Measurements from ENCODE around the gene VPS41.

Gene VPS41

DNA sequence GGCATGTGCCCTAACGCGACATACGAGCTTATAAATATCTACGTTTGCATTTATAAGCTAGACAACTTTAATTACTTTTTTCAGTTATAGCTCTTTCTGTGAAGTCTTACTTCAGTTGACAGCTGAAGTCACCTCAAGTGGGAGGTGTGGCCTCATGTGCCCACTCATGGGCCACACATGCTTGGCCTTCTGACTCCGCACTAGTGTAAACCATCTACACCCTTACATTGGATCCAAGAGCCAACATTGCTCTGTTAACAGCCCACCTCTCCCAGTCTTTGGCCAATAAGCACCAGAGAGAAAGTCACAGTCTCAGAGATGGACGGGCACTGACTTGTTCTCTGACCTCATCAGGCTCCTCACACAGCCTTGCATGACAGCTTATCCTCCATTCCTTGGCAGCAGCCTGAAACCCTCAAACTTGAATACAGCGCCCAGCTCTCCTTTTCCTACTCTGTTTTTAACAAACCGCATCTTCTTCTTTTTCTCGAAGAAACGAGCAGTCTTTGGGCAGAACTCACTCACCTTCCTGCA, 206.9 kb downstream of the VPS41 start:
- Histone ChIP-seq H3K36me3 (ENCODE audit: control insufficient read depth, insufficient read depth, low read length) (no peaks in the 10 kb centered on the region), H3K4me1 (ENCODE audit: control insufficient read depth, insufficient read depth, low read length, poor library complexity, severe bottlenecking) (peaks cover 8% of the 10 kb centered on the region), H3K9me3 (ENCODE audit: control insufficient read depth, low read length) (no peaks in the 10 kb centered on the region), H3K4me3 (ENCODE audit: extremely low read depth, insufficient read depth, low read length, poor library complexity, severe bottlenecking) (no peak overlapping the region), H3K27ac (ENCODE audit: low read depth, low read length, severe bottlenecking) (no peak overlapping the region)
- WGBS, 2 experiments (ENCODE audit: insufficient coverage in 2 of 2): 71 to 76% methylated on average over 9 of the region's 10 CpGs

DNA sequence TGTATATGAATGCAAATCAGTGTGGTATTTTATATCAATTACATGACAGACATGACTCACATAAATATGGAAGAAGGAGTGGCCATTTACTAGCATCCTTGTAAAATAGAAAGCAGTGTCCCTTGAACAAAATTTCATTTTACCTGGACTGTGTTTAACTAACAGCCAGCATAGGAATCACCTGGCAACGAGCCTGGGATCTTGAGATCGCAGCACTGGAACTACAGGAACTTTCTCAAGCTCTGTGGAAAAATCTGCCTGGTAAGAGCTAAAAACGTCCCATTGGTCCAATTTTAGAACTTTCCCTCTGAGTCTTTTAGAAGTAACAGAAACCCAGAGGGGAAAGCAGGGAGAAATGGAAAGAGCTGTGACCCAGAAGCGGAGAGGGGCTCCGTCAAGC, 208.9 kb downstream of the VPS41 start:
- no peaks in the 10 kb centered on the region for H3K9me3 ChIP-seq (ENCODE audit: control insufficient read depth, low read length)
- H3K36me3 ChIP-seq (ENCODE audit: control insufficient read depth, insufficient read depth, low read length): no peaks in the 10 kb centered on the region
- H3K4me3 ChIP-seq (ENCODE audit: extremely low read depth, insufficient read depth, low read length, poor library complexity, severe bottlenecking): no peak overlapping the region
- peaks cover 8% of the 10 kb centered on the region for H3K4me1 ChIP-seq (ENCODE audit: control insufficient read depth, insufficient read depth, low read length, poor library complexity, severe bottlenecking)
- H3K27ac ChIP-seq (ENCODE audit: low read depth, low read length, severe bottlenecking): no peak overlapping the region
- WGBS, 2 experiments (ENCODE audit: insufficient coverage in 2 of 2): 80 to 100% methylated on average over 2 to 3 of the region's 5 CpGs

DNA sequence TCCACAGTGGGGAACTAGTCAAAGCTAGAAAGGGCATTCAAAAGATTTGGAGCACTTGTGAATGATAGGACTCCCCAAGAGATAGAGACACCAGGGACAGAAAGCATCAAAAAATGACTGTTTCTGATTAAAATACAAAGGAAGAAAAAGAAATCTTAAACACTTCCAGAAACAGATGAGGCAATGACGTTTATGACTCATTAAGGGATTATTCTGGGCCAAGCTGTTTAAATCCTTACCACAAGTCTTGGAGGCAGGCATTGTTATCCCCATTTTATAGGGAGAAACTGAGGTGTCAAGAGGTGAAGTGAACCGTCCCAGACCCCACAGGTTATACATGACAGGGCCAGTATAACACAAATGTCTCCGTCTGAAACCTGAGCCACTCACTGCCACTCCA, 209.5 kb downstream of the VPS41 start:
- H3K27ac ChIP-seq (ENCODE audit: low read depth, low read length, severe bottlenecking): no peak overlapping the region
- 80% methylated on average over 2 of the region's 3 CpGs; no CpG with 5 or more reads in 1 of the 2 experiments for WGBS, 2 experiments (ENCODE audit: insufficient coverage in 2 of 2)
- no peaks in the 10 kb centered on the region for H3K36me3 ChIP-seq (ENCODE audit: control insufficient read depth, insufficient read depth, low read length)
- H3K4me1 ChIP-seq (ENCODE audit: control insufficient read depth, insufficient read depth, low read length, poor library complexity, severe bottlenecking): peaks cover 4% of the 10 kb centered on the region
- H3K4me3 ChIP-seq (ENCODE audit: extremely low read depth, insufficient read depth, low read length, poor library complexity, severe bottlenecking): no peak overlapping the region
- no peaks in the 10 kb centered on the region for H3K9me3 ChIP-seq (ENCODE audit: control insufficient read depth, low read length)

DNA sequence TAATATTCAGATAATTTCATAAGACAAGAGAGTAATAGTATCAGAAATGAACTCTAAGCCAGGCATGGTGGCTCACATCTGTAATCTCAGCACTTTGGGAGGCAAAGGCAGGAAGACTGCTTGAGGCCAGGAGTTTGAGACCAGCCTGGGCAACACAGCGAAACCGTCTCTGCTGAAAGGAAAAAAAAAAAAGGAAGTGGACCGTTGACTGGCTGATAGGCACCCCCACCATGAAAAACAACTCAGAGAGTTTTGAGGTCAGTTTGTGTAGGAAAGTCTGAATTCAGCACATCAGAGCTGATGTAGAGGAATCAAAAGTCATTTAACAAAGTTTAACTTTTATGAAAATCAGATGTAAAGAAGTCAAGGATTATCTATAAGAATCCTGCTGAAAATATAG, 214.7 kb downstream of the VPS41 start:
- no peaks in the 10 kb centered on the region for H3K36me3 ChIP-seq (ENCODE audit: control insufficient read depth, insufficient read depth, low read length)
- no CpG with 5 or more reads among the region's 3 CpGs for WGBS, 2 experiments (ENCODE audit: insufficient coverage in 2 of 2)
- no peaks in the 10 kb centered on the region for H3K4me1 ChIP-seq (ENCODE audit: control insufficient read depth, insufficient read depth, low read length, poor library complexity, severe bottlenecking)
- H3K9me3 ChIP-seq (ENCODE audit: control insufficient read depth, low read length): no peaks in the 10 kb centered on the region
- no peak overlapping the region for H3K27ac ChIP-seq (ENCODE audit: low read depth, low read length, severe bottlenecking)
- no peak overlapping the region for H3K4me3 ChIP-seq (ENCODE audit: extremely low read depth, insufficient read depth, low read length, poor library complexity, severe bottlenecking)

DNA sequence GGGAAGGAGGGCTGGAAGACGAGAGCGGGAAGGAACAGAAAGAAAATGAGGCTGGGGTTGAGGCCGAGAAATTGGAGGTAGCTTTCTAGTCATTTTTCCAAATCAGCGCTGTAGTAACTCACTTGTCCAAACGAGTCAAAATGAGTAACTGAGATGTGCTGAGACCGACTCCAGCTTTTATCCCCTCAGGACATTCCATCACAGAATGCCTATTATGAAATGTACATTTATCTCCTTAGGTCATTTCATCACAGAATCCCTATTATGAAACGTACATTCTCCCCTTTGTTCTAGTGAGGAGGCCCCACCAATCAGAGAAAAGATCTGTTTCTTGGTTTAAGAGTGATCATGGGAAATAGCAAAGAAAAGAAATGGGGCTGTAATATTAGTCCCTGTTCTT, 222.1 kb downstream of the VPS41 start:
- Histone ChIP-seq H3K4me3 (ENCODE audit: extremely low read depth, insufficient read depth, low read length, poor library complexity, severe bottlenecking) (no peak overlapping the region), H3K9me3 (ENCODE audit: control insufficient read depth, low read length) (no peaks in the 10 kb centered on the region), H3K36me3 (ENCODE audit: control insufficient read depth, insufficient read depth, low read length) (no peaks in the 10 kb centered on the region), H3K27ac (ENCODE audit: low read depth, low read length, severe bottlenecking) (no peak overlapping the region), H3K4me1 (ENCODE audit: control insufficient read depth, insufficient read depth, low read length, poor library complexity, severe bottlenecking) (no peaks in the 10 kb centered on the region)
- 91 to 96% methylated on average over 6 of the region's 7 CpGs for WGBS, 2 experiments (ENCODE audit: insufficient coverage in 2 of 2)

DNA sequence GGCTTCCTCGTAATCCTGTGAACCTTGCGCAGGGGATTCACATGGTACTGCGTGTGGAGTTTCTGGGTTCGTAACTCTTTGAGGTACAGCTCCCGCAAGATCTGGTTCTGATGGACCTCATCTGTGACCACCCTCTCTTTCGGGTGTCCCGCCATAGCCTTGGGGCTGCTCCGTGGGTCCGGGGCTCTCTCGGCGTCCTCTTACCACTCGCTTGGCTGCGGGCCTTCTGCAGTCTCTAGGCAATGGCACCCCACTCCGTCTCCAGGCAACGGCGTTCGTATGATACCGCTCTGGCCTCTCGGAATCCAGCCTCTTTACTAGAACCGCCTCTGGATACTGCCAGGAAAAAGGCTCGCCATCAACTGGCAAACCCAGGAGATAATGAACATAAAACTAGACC, 223.1 kb downstream of the VPS41 start:
- Histone ChIP-seq H3K27ac (ENCODE audit: low read depth, low read length, severe bottlenecking) (no peak overlapping the region), H3K4me3 (ENCODE audit: extremely low read depth, insufficient read depth, low read length, poor library complexity, severe bottlenecking) (no peak overlapping the region), H3K9me3 (ENCODE audit: control insufficient read depth, low read length) (no peaks in the 10 kb centered on the region), H3K4me1 (ENCODE audit: control insufficient read depth, insufficient read depth, low read length, poor library complexity, severe bottlenecking) (no peaks in the 10 kb centered on the region), H3K36me3 (ENCODE audit: control insufficient read depth, insufficient read depth, low read length) (no peaks in the 10 kb centered on the region)
- WGBS, 2 experiments (ENCODE audit: insufficient coverage in 2 of 2): 92 to 97% methylated on average over 20 to 21 of the region's 21 CpGs

DNA sequence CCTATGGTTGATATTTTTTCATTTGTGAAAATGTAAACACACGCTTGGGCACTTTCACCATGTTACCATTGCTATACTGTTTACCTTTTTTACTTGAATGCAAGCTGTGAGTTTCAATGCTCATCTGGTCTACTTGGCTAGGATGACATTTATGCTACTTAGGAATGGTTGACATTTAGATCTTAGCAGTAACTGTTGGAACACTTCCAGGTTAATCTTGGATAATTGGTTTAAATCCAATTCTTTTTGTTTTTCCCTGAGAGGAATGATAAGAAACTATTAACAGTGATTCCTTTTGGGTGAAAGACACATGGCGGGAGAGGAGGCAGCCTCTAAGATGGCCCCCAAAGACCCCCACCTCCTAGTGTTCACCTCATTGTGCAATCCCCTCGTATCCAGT, 226.4 kb downstream of the VPS41 start:
- no peak overlapping the region for H3K4me3 ChIP-seq (ENCODE audit: extremely low read depth, insufficient read depth, low read length, poor library complexity, severe bottlenecking)
- H3K9me3 ChIP-seq (ENCODE audit: control insufficient read depth, low read length): no peaks in the 10 kb centered on the region
- WGBS, 2 experiments (ENCODE audit: insufficient coverage in 2 of 2): 88 to 100% methylated on average over 1 to 2 of the region's 3 CpGs
- H3K27ac ChIP-seq (ENCODE audit: low read depth, low read length, severe bottlenecking): no peak overlapping the region
- H3K36me3 ChIP-seq (ENCODE audit: control insufficient read depth, insufficient read depth, low read length): no peaks in the 10 kb centered on the region
- H3K4me1 ChIP-seq (ENCODE audit: control insufficient read depth, insufficient read depth, low read length, poor library complexity, severe bottlenecking): no peaks in the 10 kb centered on the region

DNA sequence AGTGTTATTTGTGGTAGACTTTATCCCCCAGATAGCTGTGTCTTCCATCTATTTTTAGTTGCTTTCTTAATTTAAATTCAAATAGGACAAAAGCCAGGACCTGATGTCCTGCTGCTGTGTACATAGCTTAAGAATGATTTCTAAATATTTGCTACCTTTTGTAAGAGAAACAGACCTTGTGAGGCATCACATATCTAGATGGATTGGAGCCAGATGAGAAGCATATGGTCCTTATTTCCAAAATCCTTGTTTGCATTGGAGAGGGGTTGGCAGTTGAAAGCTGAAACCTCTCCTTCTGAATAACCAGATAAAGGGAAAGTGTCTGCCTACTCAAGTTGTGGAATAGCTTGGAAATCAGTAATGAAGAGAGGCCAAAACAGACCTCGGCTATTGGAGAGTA, 227.1 kb downstream of the VPS41 start:
- Histone ChIP-seq H3K27ac (ENCODE audit: low read depth, low read length, severe bottlenecking) (no peak overlapping the region), H3K4me3 (ENCODE audit: extremely low read depth, insufficient read depth, low read length, poor library complexity, severe bottlenecking) (no peak overlapping the region), H3K9me3 (ENCODE audit: control insufficient read depth, low read length) (no peaks in the 10 kb centered on the region), H3K36me3 (ENCODE audit: control insufficient read depth, insufficient read depth, low read length) (no peaks in the 10 kb centered on the region), H3K4me1 (ENCODE audit: control insufficient read depth, insufficient read depth, low read length, poor library complexity, severe bottlenecking) (no peaks in the 10 kb centered on the region)
- 91% methylated on average over 1 of the region's 1 CpG; no CpG with 5 or more reads in 1 of the 2 experiments for WGBS, 2 experiments (ENCODE audit: insufficient coverage in 2 of 2)

DNA sequence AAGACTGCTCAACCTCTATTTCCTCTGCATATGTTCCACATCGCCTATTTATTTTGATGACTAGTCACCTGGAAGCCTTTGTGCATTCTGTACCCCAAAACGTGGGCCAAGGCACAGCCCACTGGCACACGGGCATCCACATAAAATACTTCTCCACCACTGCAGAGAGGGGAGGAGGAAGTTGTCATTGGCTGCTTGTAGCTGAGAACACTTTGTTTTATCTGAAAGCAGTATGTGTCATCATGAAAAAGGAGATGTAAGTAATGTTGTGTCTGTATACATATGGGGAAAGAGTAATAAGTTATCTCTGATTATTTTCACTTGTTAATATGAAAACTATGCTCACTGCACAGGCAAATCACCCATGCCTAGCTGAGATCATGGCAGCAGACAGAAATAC, 229.6 kb downstream of the VPS41 start:
- Histone ChIP-seq H3K4me3 (ENCODE audit: extremely low read depth, insufficient read depth, low read length, poor library complexity, severe bottlenecking) (no peak overlapping the region), H3K27ac (ENCODE audit: low read depth, low read length, severe bottlenecking) (no peak overlapping the region), H3K4me1 (ENCODE audit: control insufficient read depth, insufficient read depth, low read length, poor library complexity, severe bottlenecking) (no peaks in the 10 kb centered on the region), H3K36me3 (ENCODE audit: control insufficient read depth, insufficient read depth, low read length) (no peaks in the 10 kb centered on the region), H3K9me3 (ENCODE audit: control insufficient read depth, low read length) (no peaks in the 10 kb centered on the region)
- WGBS, 2 experiments (ENCODE audit: insufficient coverage in 2 of 2): 60% methylated on average over 1 of the region's 3 CpGs; no CpG with 5 or more reads in 1 of the 2 experiments

DNA sequence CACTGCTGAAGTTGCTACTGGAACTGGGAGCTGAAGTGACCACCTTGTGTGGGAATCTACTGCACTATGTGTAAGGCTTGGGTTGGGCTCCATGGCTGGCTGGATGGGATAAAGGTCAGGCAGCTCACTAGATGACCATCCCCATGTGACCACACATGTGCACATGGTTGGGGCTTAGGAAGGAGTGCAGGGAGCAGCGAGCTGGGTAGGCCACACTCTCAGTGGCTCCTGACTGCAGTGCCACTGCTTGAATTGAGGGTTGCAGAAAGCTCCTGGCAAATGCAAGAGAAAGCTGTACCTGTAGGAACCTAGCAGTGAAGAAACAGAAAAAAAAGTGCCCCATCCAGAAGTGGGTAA, 230.3 kb downstream of the VPS41 start:
- 67 to 100% methylated on average over 1 of the region's 1 CpG for WGBS, 2 experiments (ENCODE audit: insufficient coverage in 2 of 2)
- H3K27ac ChIP-seq (ENCODE audit: low read depth, low read length, severe bottlenecking): no peak overlapping the region
- no peak overlapping the region for H3K4me3 ChIP-seq (ENCODE audit: extremely low read depth, insufficient read depth, low read length, poor library complexity, severe bottlenecking)
- H3K4me1 ChIP-seq (ENCODE audit: control insufficient read depth, insufficient read depth, low read length, poor library complexity, severe bottlenecking): no peaks in the 10 kb centered on the region
- no peaks in the 10 kb centered on the region for H3K36me3 ChIP-seq (ENCODE audit: control insufficient read depth, insufficient read depth, low read length)
- no peaks in the 10 kb centered on the region for H3K9me3 ChIP-seq (ENCODE audit: control insufficient read depth, low read length)

DNA sequence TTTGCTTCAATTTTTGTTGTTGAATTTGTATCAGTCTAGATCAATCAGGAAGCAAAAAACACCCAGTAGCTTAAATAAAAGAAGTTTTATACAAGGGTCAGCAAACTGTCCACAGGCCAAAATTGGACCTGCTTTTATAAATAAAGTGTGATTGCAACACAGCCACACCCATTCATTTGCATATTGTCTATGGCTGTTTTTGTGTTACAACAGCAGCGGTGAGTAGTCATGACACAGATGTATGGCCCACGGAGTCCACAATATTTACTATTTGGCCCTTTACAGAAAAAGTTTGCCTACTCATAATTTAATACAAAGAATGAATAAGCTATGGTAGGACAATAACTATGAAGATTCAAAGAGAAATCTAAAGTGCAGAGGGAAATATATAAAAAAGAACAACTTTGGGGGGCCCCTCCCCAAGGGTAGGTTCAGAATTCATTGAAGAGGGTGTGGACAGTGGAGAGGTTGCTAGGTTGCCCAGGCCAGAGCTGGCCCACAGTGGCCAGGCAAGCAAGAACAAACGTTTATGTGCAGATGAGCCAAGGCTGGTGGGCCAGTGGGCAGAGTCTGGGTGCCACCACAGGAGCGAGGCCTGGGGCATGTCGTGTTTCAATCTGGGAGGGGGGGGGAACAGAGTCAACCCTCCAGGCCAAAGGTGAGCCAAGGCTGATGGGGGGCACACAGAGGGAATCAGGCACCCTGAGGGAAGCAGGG, 230.9 kb downstream of the VPS41 start:
- Histone ChIP-seq H3K27ac (ENCODE audit: low read depth, low read length, severe bottlenecking) (no peak overlapping the region), H3K4me3 (ENCODE audit: extremely low read depth, insufficient read depth, low read length, poor library complexity, severe bottlenecking) (no peak overlapping the region), H3K36me3 (ENCODE audit: control insufficient read depth, insufficient read depth, low read length) (no peaks in the 10 kb centered on the region), H3K9me3 (ENCODE audit: control insufficient read depth, low read length) (no peaks in the 10 kb centered on the region), H3K4me1 (ENCODE audit: control insufficient read depth, insufficient read depth, low read length, poor library complexity, severe bottlenecking) (no peaks in the 10 kb centered on the region)
- WGBS, 2 experiments (ENCODE audit: insufficient coverage in 2 of 2): 90 to 100% methylated on average over 2 of the region's 5 CpGs
